Ishikawa (cell line): ENCODE data around the gene ZNF474.

Experiments used
- CEBPB ChIP-seq: IDR thresholded peaks from 2 replicates; pipeline ENCODE4 v1.6.1; 2012
- MAX ChIP-seq: IDR thresholded peaks from 2 replicates; pipeline ENCODE4 v1.6.1; 2012
- RAD21 ChIP-seq: IDR thresholded peaks from 2 replicates; pipeline ENCODE4 v1.6.1; 2012; ENCODE audit warnings: low read depth
- REST ChIP-seq: IDR thresholded peaks from 2 replicates; pipeline ENCODE4 v1.6.1; 2012; ENCODE audit warnings: low read depth, mild to moderate bottlenecking
- TAF1 ChIP-seq: IDR thresholded peaks from 2 replicates; pipeline ENCODE4 v1.6.1; 2012; ENCODE audit warnings: low read depth, mild to moderate bottlenecking
- USF1 ChIP-seq: IDR thresholded peaks from 2 replicates; pipeline ENCODE4 v1.6.1; 2012

- TF ChIP-seq TAF1 (no peak), MAX (no peak), USF1 (no peak), REST (no peak), RAD21 (no peak), CEBPB (no peak)
Observed at GRCh38 chr5:122110987-122111386, 18.4 kb upstream of the ZNF474 start.
